Measurements from ENCODE around the gene KEL. TPM values are rescaled to one million over a fixed set of nuclear protein-coding genes. Genes with fewer than 3 reads are reported as not detected.

KEL gene
- polyA plus RNA-seq, 12 donors = 0.54 to 3.2 (median 1.6) TPM; not detected in 2

- no peak for DNase-seq
Observed at GRCh38 chr7:142901426-142902259, 60.5 kb downstream of the KEL start.

DNA sequence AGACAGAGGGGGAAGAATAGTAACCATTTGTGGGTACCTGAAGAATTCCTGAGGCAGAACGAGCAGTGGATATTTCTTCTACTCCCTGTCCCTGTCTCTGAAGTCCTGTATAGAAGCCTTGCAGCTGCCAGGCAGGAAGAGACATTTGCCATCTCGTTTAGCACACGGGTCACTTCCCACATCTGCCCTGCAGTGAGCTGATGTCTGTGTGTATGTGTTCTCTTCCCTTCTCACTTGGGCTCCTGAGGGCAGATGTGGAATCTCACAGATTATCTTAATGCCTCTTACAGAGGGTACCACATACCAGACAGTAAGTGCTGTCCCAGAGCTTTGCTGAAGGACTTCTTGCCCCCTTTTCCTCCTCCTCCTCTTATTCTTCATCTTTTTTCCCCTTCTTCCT is 62.5 kb downstream of the KEL start:
- no peak for DNase-seq

GRCh38 chr7:142898377-142899170 is 63.6 kb downstream of the KEL start:
- no peak for DNase-seq

- no peak for DNase-seq
Observed at GRCh38 chr7:142897691-142898090, 64.5 kb downstream of the KEL start.

DNA sequence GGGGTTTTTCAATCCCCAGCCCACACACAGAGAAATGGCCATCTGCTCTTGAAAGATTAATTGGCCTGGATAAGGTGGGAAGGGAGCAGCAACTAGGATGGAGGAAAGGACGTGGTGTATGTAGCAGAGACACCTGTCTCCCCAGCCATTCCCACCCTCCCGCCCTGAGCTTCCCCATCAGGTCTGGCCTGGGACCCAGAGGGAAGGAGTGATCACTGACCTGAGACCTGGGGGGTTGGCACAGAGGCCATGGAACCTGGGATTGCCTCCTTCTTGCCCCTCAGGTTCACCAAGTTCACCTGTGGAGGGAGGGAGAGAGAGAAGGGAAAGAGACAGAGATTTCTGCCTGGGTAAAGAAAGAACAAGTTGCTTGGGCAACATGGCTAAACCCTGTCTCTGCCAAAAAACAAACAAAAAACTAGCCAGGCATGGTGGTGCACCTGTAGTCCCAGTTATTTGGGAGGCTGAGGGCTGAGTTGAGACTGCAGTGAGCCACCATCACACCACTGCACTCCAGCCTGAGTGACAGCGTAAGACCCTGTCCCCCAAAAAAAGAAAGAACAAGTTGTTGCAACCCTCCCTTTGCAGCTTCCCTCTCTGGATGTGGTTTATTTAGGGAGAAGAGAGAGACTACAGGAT is 65.3 kb downstream of the KEL start:
- DNase-seq = no peak

DNA sequence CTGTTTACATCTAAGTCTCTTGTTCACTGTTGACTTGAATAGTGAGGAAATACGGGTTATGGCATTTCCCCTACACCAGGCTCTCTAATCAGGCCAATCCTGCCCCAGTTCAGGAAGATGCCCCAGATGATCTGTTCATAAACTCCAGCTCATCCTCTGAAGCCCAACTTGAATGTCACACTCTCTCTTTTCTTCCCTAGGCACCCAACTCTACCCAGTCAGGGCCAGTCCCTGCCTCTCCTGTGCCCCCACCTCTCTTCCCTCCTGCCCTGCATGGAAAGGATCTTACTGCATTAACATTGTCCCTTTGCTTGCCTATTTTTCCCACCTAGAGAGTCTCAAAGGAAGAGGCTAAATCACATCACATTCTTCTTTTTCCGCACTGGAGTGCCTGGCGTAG is 66.0 kb downstream of the KEL start:
- DNase-seq = no peak

DNA sequence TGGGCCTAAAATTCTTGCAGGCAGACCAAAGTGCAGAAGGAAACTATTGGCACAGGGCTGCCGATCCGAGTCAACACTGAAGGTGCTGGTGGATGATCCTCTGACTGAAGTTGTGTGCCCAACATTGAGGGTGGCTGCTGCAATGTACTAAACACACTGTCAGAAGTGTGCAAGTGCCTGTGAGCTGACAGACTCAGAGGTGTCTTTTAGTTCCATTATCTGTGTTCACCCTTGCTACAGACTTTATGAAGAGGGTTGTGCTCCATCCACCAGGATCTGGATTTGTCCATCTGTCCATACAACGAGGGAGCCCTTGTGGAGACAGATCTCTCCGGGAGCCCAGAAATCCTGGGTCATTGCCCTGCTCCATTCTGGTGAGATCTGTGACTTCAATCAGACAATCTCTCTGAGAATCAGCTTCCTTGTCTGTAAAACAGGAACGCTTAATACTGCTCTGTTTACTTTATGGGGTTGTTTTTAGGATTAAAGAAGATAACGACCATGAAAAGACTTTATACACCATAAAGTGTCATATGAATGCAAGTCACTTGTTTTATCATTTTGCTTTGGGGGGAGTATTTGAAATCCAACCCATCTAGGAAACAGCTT is 67.1 kb downstream of the KEL start:
- DNase-seq = no peak

DNA sequence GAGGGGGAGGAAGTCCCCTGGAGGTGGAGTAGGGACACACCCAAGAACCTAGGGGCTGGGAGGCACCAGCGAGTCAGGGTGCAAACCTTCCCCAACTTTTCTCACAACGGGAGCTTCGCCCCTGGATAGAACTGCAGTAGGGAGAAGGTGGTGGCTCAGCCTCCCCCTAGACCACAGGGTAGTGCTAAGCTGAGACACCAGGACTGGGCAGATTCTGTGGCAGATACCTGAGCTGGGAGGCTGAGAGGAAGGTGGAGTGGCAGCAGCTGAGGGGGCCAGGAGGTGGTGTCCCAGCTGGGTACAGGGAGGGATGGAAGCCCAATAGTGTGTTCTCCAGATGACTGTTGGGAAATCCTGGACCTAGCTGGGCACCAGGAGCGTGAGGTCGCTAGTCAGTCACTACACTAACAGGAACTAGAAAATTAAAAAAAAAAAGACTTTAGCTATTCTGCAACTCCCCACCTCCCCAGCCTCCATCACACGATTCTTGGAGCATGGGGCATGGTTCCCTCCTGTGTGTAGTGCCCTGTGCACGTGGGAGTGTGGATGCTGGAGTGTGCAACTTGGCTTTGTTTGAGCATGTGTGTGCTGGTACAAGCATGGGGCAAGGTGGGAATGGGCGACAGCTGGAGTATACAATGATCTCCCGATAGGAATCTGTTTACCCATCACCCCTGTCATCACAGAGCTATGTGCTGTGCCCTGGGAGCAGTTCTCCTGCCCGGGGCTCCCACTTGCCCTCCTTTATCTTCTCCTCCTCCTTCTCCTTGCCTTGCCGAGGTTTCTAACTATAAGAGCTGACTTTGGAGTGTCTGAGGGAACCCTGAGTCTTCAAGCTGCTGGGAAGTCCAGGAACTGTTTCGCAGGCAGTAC is 67.8 kb downstream of the KEL start:
- no peak for DNase-seq

DNA sequence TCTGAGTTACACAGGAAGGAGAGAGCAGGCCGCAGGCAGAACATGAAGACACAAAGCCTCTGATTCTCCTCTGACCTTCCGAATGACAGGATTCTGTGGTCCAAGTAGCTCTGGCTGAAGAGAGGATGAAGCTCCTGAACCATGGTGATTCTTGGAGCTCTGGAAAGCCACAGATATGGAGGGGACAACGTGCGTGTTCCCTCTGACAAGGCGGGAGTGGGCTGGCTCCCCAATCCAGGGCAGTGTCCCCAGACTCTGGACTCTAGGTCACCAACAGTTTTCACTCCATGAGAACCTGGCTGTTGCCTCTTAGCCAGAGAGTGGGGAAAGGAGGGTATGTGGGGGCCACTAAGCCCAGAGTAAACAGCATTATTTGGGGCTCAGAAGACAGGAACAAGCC is 69.2 kb downstream of the KEL start:
- no peak for DNase-seq

- no peak for DNase-seq
Observed at GRCh38 chr7:142891490-142892082, 70.6 kb downstream of the KEL start.

Other genes starting within 250 kb of the KEL start
- gene PRSS1, start 212.9 kb downstream of the KEL start, polyA plus RNA-seq (ENCODE audit: insufficient read length in 12 of 12) = under 1 TPM in 1 of 12 donors, not detected in 11; 0.18 TPM
- gene PRSS2, start 191.4 kb downstream of the KEL start, polyA plus RNA-seq (ENCODE audit: insufficient read length in 12 of 12) = under 1 TPM in 1 of 12 donors, not detected in 11; 0.28 TPM
- 10 to 100 TPM in 3 of 12 donors, 1 to 10 TPM in 8, not detected in 1; 2.1 to 34.3 (median 5.1) TPM for gene EPHB6, start 107.3 kb downstream of the KEL start, polyA plus RNA-seq (ENCODE audit: insufficient read length in 12 of 12)
- 1 to 10 TPM in 1 of 12 donors, under 1 TPM in 9, not detected in 2; 0.09 to 1.8 (median 0.18) TPM for gene TRPV6, start 76.6 kb downstream of the KEL start, polyA plus RNA-seq (ENCODE audit: insufficient read length in 12 of 12)
- under 1 TPM in 6 of 12 donors, not detected in 6; 0.05 to 0.18 (median 0.10) TPM for gene TRPV5, start 28.6 kb downstream of the KEL start, polyA plus RNA-seq (ENCODE audit: insufficient read length in 12 of 12)
- under 1 TPM in 7 of 12 donors, not detected in 5; 0.21 to 0.70 (median 0.52) TPM for gene LLCFC1, start 22.9 kb downstream of the KEL start, polyA plus RNA-seq (ENCODE audit: insufficient read length in 12 of 12)
- not detected for gene OR9A2, start 64.8 kb upstream of the KEL start, polyA plus RNA-seq (ENCODE audit: insufficient read length in 12 of 12)
- not detected for gene OR6V1, start 90.0 kb upstream of the KEL start, polyA plus RNA-seq (ENCODE audit: insufficient read length in 12 of 12)
- gene PIP, start 169.7 kb upstream of the KEL start, polyA plus RNA-seq (ENCODE audit: insufficient read length in 12 of 12) = not detected
- not detected for gene TAS2R39, start 221.1 kb upstream of the KEL start, polyA plus RNA-seq (ENCODE audit: insufficient read length in 12 of 12)